H9 (cell line): ENCODE results near the gene ALDH2. TPM values are rescaled to one million over a fixed set of nuclear protein-coding genes. Genes with fewer than 3 reads are reported as not detected.
"Not testable (repeated sequence)": the region's sequence is repeated elsewhere in the genome, so short reads cannot be mapped to it uniquely, and the experiment has no call there.

Experiments
- DNase-seq: peaks from one replicate; pipeline ENCODE4 v3.0.0-alpha.2; 2017
- H2AFZ ChIP-seq: one replicate; pipeline ENCODE4 v1.6.1; 2013; ENCODE audit warnings: mild to moderate bottlenecking, low read length, control low read depth, moderate library complexity
- H2AK5ac ChIP-seq: 2 replicates; pipeline ENCODE4 v1.6.1; 2013; ENCODE audit warnings: low read length, control low read depth, mixed read lengths; ENCODE audit not compliant: insufficient read length
- H2BK120ac ChIP-seq: one replicate; pipeline ENCODE4 v1.6.1; 2013; ENCODE audit warnings: low read depth, mild to moderate bottlenecking, low read length, control low read depth, inconsistent platforms; ENCODE audit not compliant: poor library complexity, severe bottlenecking
- H2BK12ac ChIP-seq: 2 replicates; pipeline ENCODE4 v1.6.1; 2013; ENCODE audit warnings: low read length, control low read depth, mixed read lengths, low read depth; ENCODE audit not compliant: insufficient read length
- H2BK15ac ChIP-seq: 2 replicates; pipeline ENCODE4 v1.6.1; 2013; ENCODE audit warnings: low read depth, low read length, control low read depth
- H2BK20ac ChIP-seq: one replicate; pipeline ENCODE4 v1.6.1; 2013; ENCODE audit warnings: low read depth, mild to moderate bottlenecking, low read length, control low read depth, inconsistent platforms; ENCODE audit not compliant: poor library complexity, severe bottlenecking
- H2BK5ac ChIP-seq: 2 replicates; pipeline ENCODE4 v1.6.1; 2013; ENCODE audit warnings: low read length, control low read depth, mixed read lengths; ENCODE audit not compliant: insufficient read length
- H3K14ac ChIP-seq: 2 replicates; pipeline ENCODE4 v1.6.1; 2013; ENCODE audit warnings: low read length, control low read depth; ENCODE audit not compliant: insufficient read depth
- H3K18ac ChIP-seq: 2 replicates; pipeline ENCODE4 v1.6.1; 2013; ENCODE audit warnings: low read depth, mild to moderate bottlenecking, mixed read lengths, low read length, control low read depth; ENCODE audit not compliant: insufficient read length
- H3K23ac ChIP-seq: 2 replicates; pipeline ENCODE4 v1.6.1; 2013; ENCODE audit warnings: low read length, control low read depth, mixed read lengths, low read depth; ENCODE audit not compliant: insufficient read length
- H3K23me2 ChIP-seq: 2 replicates; pipeline ENCODE4 v1.6.1; 2013; ENCODE audit warnings: low read depth, mild to moderate bottlenecking, mixed read lengths, low read length, control low read depth; ENCODE audit not compliant: insufficient read length, poor library complexity, severe bottlenecking
- H3K27ac ChIP-seq: 2 replicates; pipeline ENCODE4 v1.5.1; 2013; ENCODE audit warnings: low read length, control low read depth, mixed read lengths, low read depth; ENCODE audit not compliant: insufficient read length
- H3K27me3 ChIP-seq: 2 replicates; pipeline ENCODE4 v1.6.1; 2013; ENCODE audit warnings: low read length, control low read depth, inconsistent platforms; ENCODE audit not compliant: insufficient read depth
- H3K4ac ChIP-seq: 2 replicates; pipeline ENCODE4 v1.6.1; 2013; ENCODE audit warnings: low read depth, mild to moderate bottlenecking, control low read depth, inconsistent platforms, low read length, moderate library complexity
- H3K4me1 ChIP-seq: 2 replicates; pipeline ENCODE4 v1.6.1; 2013; ENCODE audit warnings: low read length, control low read depth, inconsistent platforms; ENCODE audit not compliant: insufficient read depth
- H3K4me2 ChIP-seq: 2 replicates; pipeline ENCODE4 v1.6.1; 2013; ENCODE audit warnings: low read length, control low read depth, mixed read lengths; ENCODE audit not compliant: insufficient read length, insufficient read depth
- H3K56ac ChIP-seq: 2 replicates; pipeline ENCODE4 v1.6.1; 2013; ENCODE audit warnings: low read depth, mild to moderate bottlenecking, mixed read lengths, low read length, control low read depth; ENCODE audit not compliant: insufficient read length
- H3K79me1 ChIP-seq: 2 replicates; pipeline ENCODE4 v1.6.1; 2013; ENCODE audit warnings: low read depth, mild to moderate bottlenecking, moderate library complexity, low read length, control low read depth, inconsistent platforms; ENCODE audit not compliant: insufficient read depth, poor library complexity, severe bottlenecking
- H3K79me2 ChIP-seq: 2 replicates; pipeline ENCODE4 v1.6.1; 2013; ENCODE audit warnings: low read length, control low read depth, inconsistent platforms; ENCODE audit not compliant: insufficient read depth
- H3K9ac ChIP-seq: 2 replicates; pipeline ENCODE4 v1.6.1; 2013; ENCODE audit warnings: low read length, control low read depth, mixed read lengths; ENCODE audit not compliant: insufficient read length; ENCODE audit errors: extremely low read depth
- H3K9me3 ChIP-seq: one replicate; pipeline ENCODE4 v1.6.1; 2013; ENCODE audit warnings: low read depth, low read length, inconsistent platforms; ENCODE audit not compliant: control insufficient read depth
- H3T11ph ChIP-seq: one replicate; pipeline ENCODE4 v1.6.1; 2013; ENCODE audit warnings: mild to moderate bottlenecking, low read length, control low read depth, inconsistent platforms
- H4K20me1 ChIP-seq: one replicate; pipeline ENCODE4 v1.6.1; 2013; ENCODE audit not compliant: control insufficient read depth, insufficient read length, insufficient read depth
- H4K5ac ChIP-seq: 2 replicates; pipeline ENCODE4 v1.6.1; 2013; ENCODE audit warnings: low read depth, mild to moderate bottlenecking, mixed read lengths, low read length, control low read depth; ENCODE audit not compliant: insufficient read length
- H4K8ac ChIP-seq: replicated peaks from 2 replicates; pipeline ENCODE4 v1.6.1; 2013; ENCODE audit warnings: low read length, control low read depth, mixed read lengths, low read depth; ENCODE audit not compliant: insufficient read length
- H4K91ac ChIP-seq: 2 replicates; pipeline ENCODE4 v1.6.1; 2013; ENCODE audit warnings: low read depth, mild to moderate bottlenecking, moderate library complexity, mixed read lengths, low read length, control low read depth; ENCODE audit not compliant: insufficient read length
- H3K27ac Mint-ChIP-seq, 3 experiments: 2 replicates in 2 of 3; 3 replicates in 1 of 3; pipeline ENCODE4 v1.8.0; 2020 to 2021; ENCODE audit warnings: mixed read lengths in 3 of 3, mild to moderate bottlenecking in 1 of 3, moderate library complexity in 1 of 3
- H3K27me3 Mint-ChIP-seq: 2 replicates; pipeline ENCODE4 v1.8.0; 2021; ENCODE audit warnings: low read depth, mild to moderate bottlenecking, moderate library complexity, mixed read lengths
- H3K36me3 Mint-ChIP-seq, 3 experiments: 2 replicates in 2 of 3; 3 replicates in 1 of 3; pipeline ENCODE4 v1.8.0; 2020 to 2021; ENCODE audit warnings: low read depth in 3 of 3, mixed read lengths in 3 of 3; ENCODE audit not compliant: insufficient read depth in 1 of 3
- H3K4me1 Mint-ChIP-seq, 2 experiments: 2 replicates each; pipeline ENCODE4 v1.8.0; 2020; ENCODE audit warnings: mixed read lengths in 2 of 2
- H3K4me3 Mint-ChIP-seq, 2 experiments: 2 replicates in 1 of 2; 3 replicates in 1 of 2; pipeline ENCODE4 v1.8.0; 2020 to 2021; ENCODE audit warnings: mild to moderate bottlenecking in 2 of 2, mixed read lengths in 2 of 2, moderate library complexity in 1 of 2
- H3K9me3 Mint-ChIP-seq, 2 experiments: 2 replicates in 1 of 2; 3 replicates in 1 of 2; pipeline ENCODE4 v1.8.0; 2020; ENCODE audit warnings: mild to moderate bottlenecking in 2 of 2, mixed read lengths in 2 of 2, moderate library complexity in 1 of 2
- CTCF ChIP-seq: fragments of 200-600 bp; sonication (generic); conservative IDR thresholded peaks from 3 replicates; pipeline ENCODE4 v1.8.0; 2021; ENCODE audit warnings: antibody characterized with exemption, mild to moderate bottlenecking
- WGBS: extraction: QIAGEN DNeasy Blood & Tissue Kit; methylation state at CpG from one replicate; pipeline ENCODE4 v1.1.7; 2013; ENCODE audit warnings: missing lambda C conversion rate, low lambda C conversion rate, mixed read lengths; ENCODE audit not compliant: insufficient read length; ENCODE audit errors: extremely low coverage; 5-methylcytosine and 5-hydroxymethylcytosine counted together
- long read RNA-seq: library from polyadenylated mRNA; unstranded; transcript quantifications from one replicate; pipeline ENCODE4 v2.0.0, GENCODE V29; 2020
- total RNA-seq: library from RNA; stranded (reverse); gene quantifications from 2 replicates; pipeline ENCODE4 v1.2.1, GENCODE V29; 2021

Gene ALDH2
- total RNA-seq, result 44.0 and 50.1 TPM in 2 replicates
- long read RNA-seq, full-length matches to known transcripts, result 601 of 654 reads
- long read RNA-seq, partial matches to known transcripts, result 8 of 654 reads
- long read RNA-seq, other reads (novel, unspliced or antisense), result 45 of 654 reads

GRCh38 chr12:111766608-111767361 lies at the start of gene ALDH2:
ALDH2 (plus strand) TSS chr12:111766933; CDS start chr12:111766983, 50 bp downstream.
- no peak within 1 kb of the TSS for H2BK120ac ChIP-seq
- peak within 1 kb of the TSS; percentile 11 for H2BK12ac ChIP-seq
- peaks cover 3 to 10% (median 4%) of the 10 kb centered on the region in 3 experiments; a peak in 6 of 7 replicates for H3K36me3 Mint-ChIP-seq
- peak within 1 kb of the TSS; percentile 89 for H3K18ac ChIP-seq
- peaks cover 3 to 7% of the 10 kb centered on the region in 2 experiments for H3K9me3 Mint-ChIP-seq
- peak within 1 kb of the TSS; percentile 96 for H3K14ac ChIP-seq
- peaks cover 5% of the 10 kb centered on the region for H3K23me2 ChIP-seq
- H4K8ac ChIP-seq, result no peak within 1 kb of the TSS
- no peak within 1 kb of the TSS for H2BK15ac ChIP-seq
- peak within 1 kb of the TSS; percentile 91 for H3K4me2 ChIP-seq
- no peak within 1 kb of the TSS for H2BK5ac ChIP-seq
- H3K56ac ChIP-seq, result no peak within 1 kb of the TSS
- H3K4me1 ChIP-seq, result 0 out of 2 replicates have a peak, but pooled peaks cover 3% of the 10 kb centered on the region
- peak within 1 kb of the TSS; percentile 33 for H4K5ac ChIP-seq
- H2AK5ac ChIP-seq, result no peak within 1 kb of the TSS
- peak within 1 kb of the TSS; percentile 21 for H3T11ph ChIP-seq
- no peak within 1 kb of the TSS for H3K4ac ChIP-seq
- H3K23ac ChIP-seq, result no peak within 1 kb of the TSS
- no peaks in the 10 kb centered on the region for H3K9me3 ChIP-seq
- TF ChIP-seq CTCF, result 0 out of 3 replicates have a peak, but pooled peaks have one; percentile 15
- no peak within 1 kb of the TSS for H2AFZ ChIP-seq
- H3K4me1 Mint-ChIP-seq, result peaks cover 20 to 21% of the 10 kb centered on the region in 2 experiments
- H3K27ac Mint-ChIP-seq, result peak within 1 kb of the TSS; percentile 73 to 93 (median 78); a peak in 4 of 7 replicates
- WGBS, result no CpG with 5 or more reads among the region's 73 CpGs
- H3K79me2 ChIP-seq, result no peaks in the 10 kb centered on the region
- no peaks in the 10 kb centered on the region; the same call in 1 of the 2 replicates for H3K27me3 ChIP-seq
- peak; percentile 93 for DNase-seq
- H4K91ac ChIP-seq, result no peak within 1 kb of the TSS
- peak within 1 kb of the TSS; percentile 88 to 92 for H3K4me3 Mint-ChIP-seq
- no peaks in the 10 kb centered on the region for H4K20me1 ChIP-seq
- no peak within 1 kb of the TSS for H3K27ac ChIP-seq
- no peaks in the 10 kb centered on the region for H3K79me1 ChIP-seq
- peak within 1 kb of the TSS; percentile 52 for H3K9ac ChIP-seq
- peaks cover 14% of the 10 kb centered on the region for H3K27me3 Mint-ChIP-seq
- H2BK20ac ChIP-seq, result no peak within 1 kb of the TSS

- H3K9me3 Mint-ChIP-seq, H3K18ac ChIP-seq, H2BK20ac ChIP-seq, H3K27ac Mint-ChIP-seq, H3K27me3 Mint-ChIP-seq, H3K4me1 Mint-ChIP-seq, H4K5ac ChIP-seq, H3K4ac ChIP-seq, DNase-seq, H2BK12ac ChIP-seq, H4K91ac ChIP-seq, H2BK5ac ChIP-seq, H3K79me1 ChIP-seq, H2AK5ac ChIP-seq, H3K9me3 ChIP-seq, H3K4me1 ChIP-seq, H3K56ac ChIP-seq, H3K79me2 ChIP-seq, H3K4me2 ChIP-seq, H4K20me1 ChIP-seq, H3K14ac ChIP-seq, H3T11ph ChIP-seq, H2AFZ ChIP-seq, H3K9ac ChIP-seq, H3K23ac ChIP-seq, H4K8ac ChIP-seq, H3K4me3 Mint-ChIP-seq, H3K23me2 ChIP-seq, H2BK15ac ChIP-seq, H3K27ac ChIP-seq, H3K27me3 ChIP-seq, H2BK120ac ChIP-seq: not testable (repeated sequence)
- H3K36me3 Mint-ChIP-seq, result peaks cover 18 to 50% (median 48%) of the 10 kb centered on the region in 3 experiments
- WGBS, result no CpG with 5 or more reads among the region's 10 CpGs
Measured at GRCh38 chr12:111719316-111719715, 47.4 kb upstream of the ALDH2 start.
